ENCODE data around the gene GCN1.

- TF ChIP-seq POLR2A (IDR thresholded peaks at IDR 0.05), result no peak
- TF ChIP-seq, protein P1, sequence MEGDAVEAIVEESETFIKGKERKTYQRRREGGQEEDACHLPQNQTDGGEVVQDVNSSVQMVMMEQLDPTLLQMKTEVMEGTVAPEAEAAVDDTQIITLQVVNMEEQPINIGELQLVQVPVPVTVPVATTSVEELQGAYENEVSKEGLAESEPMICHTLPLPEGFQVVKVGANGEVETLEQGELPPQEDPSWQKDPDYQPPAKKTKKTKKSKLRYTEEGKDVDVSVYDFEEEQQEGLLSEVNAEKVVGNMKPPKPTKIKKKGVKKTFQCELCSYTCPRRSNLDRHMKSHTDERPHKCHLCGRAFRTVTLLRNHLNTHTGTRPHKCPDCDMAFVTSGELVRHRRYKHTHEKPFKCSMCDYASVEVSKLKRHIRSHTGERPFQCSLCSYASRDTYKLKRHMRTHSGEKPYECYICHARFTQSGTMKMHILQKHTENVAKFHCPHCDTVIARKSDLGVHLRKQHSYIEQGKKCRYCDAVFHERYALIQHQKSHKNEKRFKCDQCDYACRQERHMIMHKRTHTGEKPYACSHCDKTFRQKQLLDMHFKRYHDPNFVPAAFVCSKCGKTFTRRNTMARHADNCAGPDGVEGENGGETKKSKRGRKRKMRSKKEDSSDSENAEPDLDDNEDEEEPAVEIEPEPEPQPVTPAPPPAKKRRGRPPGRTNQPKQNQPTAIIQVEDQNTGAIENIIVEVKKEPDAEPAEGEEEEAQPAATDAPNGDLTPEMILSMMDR (IDR thresholded peaks at IDR 0.05), result no peak
- TF ChIP-seq POLR2AphosphoS5 (IDR thresholded peaks at IDR 0.05), result no peak
Measured at GRCh38 chr12:120196363-120196762, 1.8 kb upstream of the GCN1 start.

All from prostate gland (tissue), 2 donors.